GM21528 (cell line): ENCODE data around the gene PTPRG.

ENCODE experiments used
- ATAC-seq: cut with Tn5 transposase; IDR thresholded peaks from one replicate; pipeline ENCODE4 v1.9.1; 2021; ENCODE audit warnings: mild to moderate bottlenecking, moderate library complexity; ENCODE audit not compliant: unreplicated experiment, low FRiP score

PTPRG gene

DNA sequence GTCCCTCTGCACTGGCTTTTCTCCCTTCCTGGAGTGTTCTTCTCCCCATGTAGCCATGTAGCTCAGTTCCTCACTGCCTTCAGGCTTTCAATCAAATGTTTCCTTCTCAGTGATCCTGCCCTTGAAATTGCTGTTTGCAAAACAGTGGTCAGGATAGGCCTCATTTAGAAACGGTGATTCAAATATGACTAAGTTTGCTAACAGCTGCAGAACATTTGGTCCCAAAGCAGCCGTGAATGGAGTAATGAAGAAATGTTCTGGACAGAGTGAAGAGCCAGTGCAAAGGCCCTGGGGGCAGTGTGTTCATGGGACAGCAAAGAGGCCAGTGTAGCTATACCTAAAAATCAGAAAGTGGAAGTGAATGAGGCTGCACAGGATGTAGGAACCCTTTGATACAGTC is 588.6 kb downstream of the PTPRG start:
- ATAC-seq = no peak

DNA sequence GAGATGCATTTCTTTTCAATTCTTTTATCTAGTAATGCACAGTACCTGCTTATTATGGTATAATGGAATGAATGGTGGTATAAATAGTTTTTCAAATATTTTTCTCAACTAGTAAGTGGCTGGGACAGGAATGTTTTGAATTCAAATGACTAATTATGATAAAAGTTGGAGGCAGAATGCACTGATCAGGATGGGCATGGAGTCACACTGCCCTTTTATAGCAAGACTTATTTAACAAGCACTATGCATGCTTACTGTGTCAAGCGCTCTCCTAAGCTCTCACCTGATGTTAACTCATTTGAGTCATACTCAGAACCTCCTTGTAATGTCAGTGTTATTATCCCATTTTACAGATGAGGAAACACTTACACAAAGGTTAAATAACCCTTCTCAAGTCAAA is 590.2 kb downstream of the PTPRG start:
- no peak for ATAC-seq

DNA sequence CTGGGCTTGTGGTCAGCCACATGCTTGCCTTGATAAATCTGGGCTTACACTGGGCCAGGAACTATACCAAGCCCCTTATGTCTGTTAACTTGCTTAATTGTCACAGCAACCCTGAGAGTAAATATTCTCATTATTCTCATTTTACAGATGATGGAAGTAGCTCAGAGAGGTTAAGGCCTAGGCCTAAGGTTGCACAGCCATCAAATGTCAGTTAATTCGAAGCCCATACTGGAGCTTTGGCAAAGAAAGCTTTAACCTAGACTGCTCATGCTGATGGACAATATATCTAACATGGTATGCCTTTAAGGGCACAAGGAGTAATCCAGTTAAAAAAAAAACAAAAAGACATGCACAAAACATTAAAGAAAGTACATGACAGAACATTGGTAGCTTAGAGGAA is 591.9 kb downstream of the PTPRG start:
- ATAC-seq = no peak

DNA sequence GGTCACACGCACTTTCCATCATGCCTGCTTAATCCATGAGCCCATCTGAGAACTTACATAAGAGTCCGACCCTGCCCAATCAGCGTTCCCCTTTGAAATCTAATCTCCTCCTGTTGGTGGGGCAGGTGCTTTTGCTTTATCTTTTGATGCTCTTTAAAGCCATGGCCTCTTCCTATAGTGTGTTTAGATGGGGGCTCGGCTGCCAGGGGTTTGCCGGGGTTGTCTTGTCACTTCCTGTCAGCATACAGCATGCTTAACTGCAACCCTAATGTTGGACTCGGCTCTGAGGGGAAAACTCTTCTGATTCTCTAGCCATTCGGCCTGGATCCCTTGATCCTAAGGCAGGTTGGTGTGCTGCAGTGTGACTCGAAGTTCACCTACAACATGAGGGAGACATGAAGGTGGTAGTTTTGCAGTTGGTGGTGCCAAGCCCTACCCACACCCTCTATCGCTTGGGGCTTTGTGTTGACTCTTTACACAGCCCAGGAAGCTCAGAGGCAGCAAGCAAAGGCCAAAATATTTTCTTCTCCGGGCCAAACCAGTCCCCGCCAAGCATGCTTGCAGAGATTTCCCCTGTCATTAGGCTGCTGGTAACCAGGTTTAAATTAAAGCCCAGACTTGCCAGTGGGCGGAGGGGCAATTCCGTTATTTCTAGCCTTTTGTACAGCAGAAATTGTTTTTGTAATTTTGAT is 593.2 kb downstream of the PTPRG start:
- ATAC-seq = no peak

GRCh38 chr3:62159056-62159708 is 597.8 kb downstream of the PTPRG start:
- no peak for ATAC-seq

DNA sequence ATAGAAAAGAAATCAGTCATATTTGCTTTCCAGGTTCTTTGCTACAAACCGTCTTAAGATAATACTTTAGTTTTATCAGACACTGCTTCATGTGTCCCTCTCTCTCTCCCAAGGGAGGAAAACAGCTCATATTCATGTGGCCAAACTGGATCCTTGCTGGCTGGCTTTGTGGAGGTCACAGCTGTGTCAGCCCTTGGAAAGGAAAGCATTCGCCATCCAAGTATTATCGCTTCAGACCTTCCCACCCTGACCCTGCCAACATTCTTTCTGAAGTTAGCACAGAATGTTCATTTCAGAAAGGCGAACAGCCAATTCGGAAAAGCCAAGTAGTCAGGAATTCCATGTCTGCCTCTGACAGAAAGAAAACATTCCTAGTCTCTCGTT is 598.3 kb downstream of the PTPRG start:
- no peak for ATAC-seq

DNA sequence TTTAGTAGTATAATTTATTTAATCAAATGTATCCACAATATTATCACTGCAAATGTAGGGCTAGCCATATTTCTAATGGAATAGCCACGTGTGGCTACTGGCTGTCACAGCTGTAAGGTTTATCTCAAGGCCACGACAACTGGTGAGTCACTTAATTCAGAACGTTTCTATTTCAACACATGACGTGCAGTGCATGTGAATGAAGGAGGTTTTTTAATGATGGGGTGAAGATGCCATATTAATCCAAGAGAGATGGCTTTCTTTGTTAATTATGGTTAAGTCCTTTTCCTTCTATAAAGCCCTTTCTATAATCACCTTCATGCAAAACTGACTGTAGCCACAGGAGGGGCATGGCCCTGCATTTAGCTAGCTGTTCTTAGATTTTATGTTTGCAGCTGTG is 600.0 kb downstream of the PTPRG start:
- no peak for ATAC-seq

- no peak for ATAC-seq
Observed at GRCh38 chr3:62164196-62164595, 602.8 kb downstream of the PTPRG start.

GRCh38 chr3:62164746-62165145 is 603.4 kb downstream of the PTPRG start:
- no peak for ATAC-seq

GRCh38 chr3:62167566-62168262 is 606.3 kb downstream of the PTPRG start:
- ATAC-seq = no peak

DNA sequence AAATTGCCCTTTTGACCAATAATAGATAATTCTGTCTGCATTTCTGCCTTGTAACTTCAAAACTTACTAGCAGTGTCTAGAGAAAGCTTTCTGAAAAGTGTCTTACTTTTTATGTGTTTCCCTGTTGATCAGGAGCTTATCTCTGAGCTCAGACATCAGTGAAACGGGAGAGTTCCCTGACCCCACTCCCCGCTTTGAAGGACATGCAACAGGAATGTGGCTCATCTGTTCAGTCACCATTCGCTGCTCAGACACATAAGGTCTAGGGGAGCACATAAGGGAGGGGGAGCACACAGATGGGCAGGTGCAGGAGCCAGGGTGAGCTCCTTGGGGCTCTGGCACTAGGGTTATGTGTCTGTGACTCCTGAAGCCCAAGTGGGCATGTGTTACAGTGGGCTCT is 607.0 kb downstream of the PTPRG start:
- ATAC-seq = no peak

DNA sequence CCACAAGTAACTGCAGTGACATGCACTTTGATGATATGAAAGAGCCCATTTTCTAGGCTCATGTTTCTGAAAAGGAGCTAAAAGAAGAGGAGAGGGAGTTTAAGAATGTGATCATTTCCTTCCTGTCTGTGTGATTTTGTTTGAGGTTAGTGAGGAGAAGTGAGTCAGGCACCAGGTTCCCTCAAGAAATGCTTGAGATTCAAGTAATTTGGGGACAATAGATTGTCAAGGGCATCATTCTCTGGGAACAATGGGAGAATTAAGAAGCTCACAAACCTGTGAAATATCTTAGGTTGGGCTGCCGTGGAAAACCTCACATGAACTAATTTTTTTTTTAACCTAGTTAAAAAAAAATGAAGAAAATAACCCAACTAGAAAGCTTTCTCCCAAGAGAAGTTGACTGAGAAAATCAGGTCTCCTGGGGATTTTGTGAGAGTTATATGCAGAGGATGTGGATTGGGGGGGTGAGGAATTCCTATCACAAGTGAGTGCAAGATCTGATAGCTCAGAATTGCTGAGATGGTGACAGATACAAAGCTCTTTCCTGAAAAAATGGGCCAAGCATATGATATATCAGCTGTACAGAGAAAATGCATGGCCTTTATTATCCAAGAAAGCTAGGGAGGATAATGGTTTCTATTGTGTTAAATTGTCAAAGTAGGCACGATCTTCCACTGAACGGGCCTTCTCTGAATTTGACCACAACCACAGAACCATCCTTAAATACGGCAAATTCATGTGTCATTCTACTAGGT is 608.7 kb downstream of the PTPRG start:
- no peak for ATAC-seq

DNA sequence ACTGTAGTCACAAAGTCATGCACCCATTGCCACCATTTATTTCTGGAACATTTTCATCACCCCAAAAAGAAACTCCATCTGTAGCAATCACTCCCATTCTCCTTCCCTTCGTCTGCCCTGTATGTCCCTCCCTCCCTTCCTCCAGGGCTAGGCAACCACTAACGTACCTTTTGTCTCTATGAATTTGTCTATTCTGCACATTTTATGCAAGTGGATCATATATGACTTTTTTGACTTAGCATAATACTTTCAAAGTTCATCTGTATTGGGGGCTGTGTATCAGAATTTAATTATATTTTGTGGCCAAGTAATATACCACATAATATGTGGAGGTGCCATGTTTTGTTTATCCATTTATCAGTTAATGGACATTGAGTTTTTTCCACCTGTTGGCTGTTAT is 610.4 kb downstream of the PTPRG start:
- ATAC-seq = no peak

DNA sequence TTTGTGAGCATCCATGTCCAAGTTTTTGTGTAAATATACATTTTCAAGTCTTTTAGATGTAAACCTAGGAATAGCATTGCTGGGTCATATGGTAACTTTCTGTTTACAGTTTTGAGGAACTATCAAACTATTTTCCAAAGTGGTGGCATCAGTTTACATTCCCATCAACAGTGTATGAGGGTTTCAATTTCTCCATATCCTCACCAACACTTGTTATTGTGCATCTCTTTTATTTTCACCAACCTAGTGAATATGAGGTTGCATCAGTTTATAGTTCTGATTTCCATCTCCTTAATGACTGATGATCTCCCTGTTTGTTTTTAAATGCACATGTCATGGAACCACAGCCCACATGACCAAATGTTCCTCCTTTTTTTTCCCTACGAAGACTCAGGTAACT is 610.8 kb downstream of the PTPRG start:
- ATAC-seq = no peak

GRCh38 chr3:62173939-62174515 is 612.7 kb downstream of the PTPRG start:
- no peak for ATAC-seq

DNA sequence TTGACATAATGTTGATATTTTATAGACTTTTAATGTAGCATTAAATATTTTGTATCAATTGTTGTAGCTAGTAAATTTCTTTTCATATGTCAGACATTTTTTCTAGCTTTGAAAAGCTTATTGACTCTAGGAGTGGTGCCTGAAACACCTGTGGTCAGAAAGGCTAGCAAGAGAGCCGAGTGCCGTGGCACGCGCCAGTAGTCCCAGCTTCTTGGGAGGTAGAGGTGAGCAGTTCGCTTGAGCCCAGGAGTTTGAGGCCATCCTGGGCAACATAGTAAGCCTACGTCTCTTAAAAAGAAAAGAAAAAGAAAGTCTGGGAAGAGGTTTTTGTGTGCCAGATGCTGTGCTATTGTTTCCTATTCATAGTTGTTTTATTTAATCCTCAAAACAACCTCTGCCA is 613.8 kb downstream of the PTPRG start:
- ATAC-seq = no peak

- no peak for ATAC-seq
Observed at GRCh38 chr3:62178032-62178431, 616.7 kb downstream of the PTPRG start.

DNA sequence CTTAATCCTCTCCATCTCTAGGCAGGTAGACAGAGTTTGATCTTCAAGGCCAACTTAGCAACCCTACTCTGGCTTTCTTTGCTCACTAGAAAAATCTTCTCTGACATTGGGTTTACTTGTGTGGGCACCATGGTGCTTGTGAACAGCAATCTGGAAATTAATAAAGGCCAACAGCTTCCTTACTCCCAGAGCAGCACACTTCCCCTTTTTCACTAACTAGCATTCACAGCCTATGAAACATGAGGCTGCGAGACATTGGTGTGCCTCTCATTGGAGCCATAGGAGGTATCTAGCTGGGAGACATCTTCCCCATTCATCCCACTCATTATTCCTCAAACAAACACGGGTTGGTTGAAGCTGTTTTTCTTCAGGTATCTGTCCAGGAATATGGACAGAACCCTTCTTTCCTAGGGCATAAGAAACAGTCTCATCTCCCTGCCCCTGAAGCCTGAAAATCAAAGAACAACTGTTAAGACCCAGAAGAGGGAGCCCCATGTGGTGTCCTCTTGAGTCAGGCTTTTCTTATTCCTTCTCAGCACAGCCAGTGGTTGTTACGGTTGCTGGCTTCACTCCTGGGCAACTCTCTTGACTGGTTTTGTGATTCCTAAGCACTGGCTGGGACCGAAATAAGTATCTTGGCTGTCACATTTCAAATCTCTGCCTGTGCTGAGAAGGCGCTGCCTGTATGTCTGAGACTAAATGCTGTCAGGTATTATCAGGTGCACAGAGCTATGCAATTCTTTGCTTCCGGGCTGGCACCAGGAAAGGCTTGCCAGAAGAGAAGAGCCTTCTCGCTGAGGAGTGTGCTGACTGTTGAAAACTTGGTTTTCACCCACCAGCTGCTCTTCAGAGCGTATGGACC is 617.6 kb downstream of the PTPRG start:
- no peak for ATAC-seq

GRCh38 chr3:62180514-62180913 is 619.1 kb downstream of the PTPRG start:
- ATAC-seq = no peak

GRCh38 chr3:62183087-62183486 is 621.7 kb downstream of the PTPRG start:
- no peak for ATAC-seq
